Measurements from ENCODE around the gene FPGS. TPM values are rescaled to one million over a fixed set of nuclear protein-coding genes. Genes with fewer than 3 reads are reported as not detected.
"Not testable (repeated sequence)": the region's sequence is repeated elsewhere in the genome, so short reads cannot be mapped to it uniquely, and the experiment has no call there.

Gene FPGS, protein sequence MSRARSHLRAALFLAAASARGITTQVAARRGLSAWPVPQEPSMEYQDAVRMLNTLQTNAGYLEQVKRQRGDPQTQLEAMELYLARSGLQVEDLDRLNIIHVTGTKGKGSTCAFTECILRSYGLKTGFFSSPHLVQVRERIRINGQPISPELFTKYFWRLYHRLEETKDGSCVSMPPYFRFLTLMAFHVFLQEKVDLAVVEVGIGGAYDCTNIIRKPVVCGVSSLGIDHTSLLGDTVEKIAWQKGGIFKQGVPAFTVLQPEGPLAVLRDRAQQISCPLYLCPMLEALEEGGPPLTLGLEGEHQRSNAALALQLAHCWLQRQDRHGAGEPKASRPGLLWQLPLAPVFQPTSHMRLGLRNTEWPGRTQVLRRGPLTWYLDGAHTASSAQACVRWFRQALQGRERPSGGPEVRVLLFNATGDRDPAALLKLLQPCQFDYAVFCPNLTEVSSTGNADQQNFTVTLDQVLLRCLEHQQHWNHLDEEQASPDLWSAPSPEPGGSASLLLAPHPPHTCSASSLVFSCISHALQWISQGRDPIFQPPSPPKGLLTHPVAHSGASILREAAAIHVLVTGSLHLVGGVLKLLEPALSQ
- polyA plus RNA-seq (ENCODE audit: insufficient read length in 4 of 4), result 10 to 100 TPM; 41.5 to 46.2 (median 42.6) TPM

DNA sequence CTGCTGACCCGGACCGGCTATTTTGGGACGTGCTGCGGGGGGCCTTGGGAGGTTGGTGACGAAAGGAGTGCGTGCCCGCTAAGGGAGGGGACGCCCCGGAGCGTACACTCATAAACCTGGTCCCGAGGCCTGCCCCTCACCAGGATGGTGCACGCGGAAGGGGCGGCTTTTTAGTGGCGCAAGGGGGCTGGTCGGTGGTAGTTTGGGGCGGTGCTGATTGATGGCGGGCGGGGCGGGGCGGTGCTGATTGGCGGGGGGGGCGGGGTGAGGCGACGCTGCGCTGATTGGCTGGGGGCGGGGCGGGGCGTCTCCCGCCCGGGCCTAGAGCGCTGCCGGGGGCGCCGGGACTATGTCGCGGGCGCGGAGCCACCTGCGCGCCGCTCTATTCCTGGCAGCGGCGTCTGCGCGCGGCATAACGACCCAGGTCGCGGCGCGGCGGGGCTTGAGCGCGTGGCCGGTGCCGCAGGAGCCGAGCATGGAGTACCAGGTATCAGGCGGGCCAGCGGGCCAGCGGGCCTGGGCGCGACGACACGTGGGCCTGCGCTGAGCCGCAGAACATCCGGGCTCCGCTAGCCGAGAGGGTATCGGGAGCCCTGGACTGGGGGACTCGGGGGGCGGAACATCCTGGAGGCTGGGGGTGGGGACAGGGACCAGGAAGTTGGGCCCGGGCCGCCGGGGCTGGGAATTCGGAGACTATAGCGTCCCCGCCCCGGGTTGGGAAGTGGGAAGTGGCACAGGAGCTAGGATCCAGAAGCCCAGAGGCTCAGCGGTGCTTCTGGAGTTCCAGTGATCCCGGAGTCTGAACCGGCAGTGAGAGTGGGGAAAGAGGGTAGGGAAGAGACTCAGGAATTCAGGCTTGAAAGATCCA is at the start of gene FPGS:
Gene FPGS, plus strand, starts transcription at position 307 of the 868 bp plus-strand sequence. Its CDS starts 43 bp downstream, at position 350.
- DNase-seq (ENCODE audit: low read depth in 4 of 4, low spot score in 3 of 4), result peak in 3 of 4 donors; percentile 66 to 77 (median 70)

DNA sequence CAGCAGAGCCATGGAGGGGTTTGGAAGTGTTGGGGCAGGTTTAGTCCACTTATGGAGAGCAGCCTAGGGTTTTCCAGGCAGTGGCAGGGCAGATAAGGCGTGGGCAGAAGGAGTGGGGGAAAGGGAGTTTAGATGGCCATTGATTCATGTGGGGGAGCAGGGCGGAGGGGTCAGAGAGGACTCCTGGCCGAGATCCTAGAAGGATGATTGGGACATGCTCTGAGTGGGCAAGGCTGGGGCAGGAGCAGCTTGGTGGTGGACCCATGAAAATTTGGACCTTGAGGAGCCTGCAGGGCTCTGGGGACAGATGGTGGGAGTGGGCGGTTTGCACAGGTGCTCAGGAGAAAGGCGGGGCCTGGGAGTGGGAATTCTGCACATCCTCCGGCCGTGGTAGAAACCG is 49.5 kb upstream of the FPGS start:
- DNase-seq (ENCODE audit: low read depth in 4 of 4, low spot score in 3 of 4), result no peak

DNA sequence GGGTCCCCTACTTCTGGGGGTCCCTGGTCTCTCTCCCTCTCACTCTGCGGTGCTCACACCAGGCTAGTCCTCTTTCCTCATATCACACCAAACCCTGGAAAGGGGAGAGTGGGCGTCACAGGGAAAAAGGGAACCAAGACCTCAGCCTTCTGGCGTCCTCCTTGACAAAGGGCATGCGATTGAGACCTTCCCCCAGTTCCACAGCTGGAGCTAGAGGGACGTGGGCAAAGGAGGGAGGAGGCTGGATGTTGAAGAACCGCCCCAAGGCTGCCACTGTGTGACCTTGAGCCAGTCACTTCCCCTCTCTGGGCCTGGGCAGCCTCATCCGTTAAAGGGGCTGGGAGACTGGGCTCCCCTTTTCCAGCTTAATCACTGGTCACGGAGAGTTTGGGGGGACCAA is 49.1 kb upstream of the FPGS start:
- DNase-seq (ENCODE audit: low read depth in 4 of 4, low spot score in 3 of 4), result no peak

DNA sequence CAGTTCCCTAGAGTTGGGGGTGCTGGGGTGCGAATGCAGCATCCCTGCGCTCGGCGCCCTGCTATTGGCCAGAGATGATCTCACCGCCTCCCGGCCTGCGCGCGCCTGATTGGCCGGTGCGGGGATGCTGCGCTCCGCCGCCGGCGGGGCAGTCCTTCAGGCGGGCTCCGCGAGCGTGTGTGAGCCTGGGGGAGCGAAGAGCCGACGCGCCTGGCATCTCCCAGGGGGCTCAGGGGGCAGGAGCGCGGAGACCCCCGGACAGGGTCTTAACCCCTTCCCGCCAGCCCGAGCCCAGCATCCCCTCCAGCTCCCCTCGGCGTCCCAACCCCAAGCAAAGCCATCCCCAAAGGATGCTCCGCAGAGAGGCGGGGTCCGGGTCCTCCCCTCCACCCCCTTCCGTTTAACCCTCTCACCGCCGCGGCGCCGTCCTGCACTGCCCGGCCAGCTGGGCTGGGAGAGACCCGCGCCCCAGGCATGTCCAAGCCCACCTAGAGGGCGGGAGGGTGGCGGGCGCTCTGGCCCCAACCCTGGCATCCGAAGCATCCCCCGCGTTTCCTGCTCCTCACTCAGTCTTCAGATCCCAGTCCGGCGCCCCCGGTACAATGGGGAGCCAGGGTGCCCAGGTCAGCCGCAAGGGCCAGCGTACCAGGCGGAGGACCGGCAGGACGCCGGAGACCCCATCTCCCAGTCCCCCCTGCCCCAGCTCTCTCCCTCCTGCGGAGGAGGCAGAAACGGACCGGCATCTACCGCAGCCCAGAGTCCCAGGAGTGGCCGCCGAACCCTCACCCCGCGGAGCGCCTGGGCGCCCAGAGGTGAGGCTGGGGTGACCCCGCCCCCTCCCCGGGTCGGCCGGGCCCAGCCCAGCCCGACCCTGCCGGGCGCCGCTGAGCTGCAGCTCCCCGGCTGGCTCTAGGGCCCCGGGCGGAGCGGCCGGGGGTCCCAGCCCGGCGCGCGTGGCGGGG is 48.3 kb upstream of the FPGS start:
- DNase-seq (ENCODE audit: low read depth in 4 of 4, low spot score in 3 of 4), result no peak

DNA sequence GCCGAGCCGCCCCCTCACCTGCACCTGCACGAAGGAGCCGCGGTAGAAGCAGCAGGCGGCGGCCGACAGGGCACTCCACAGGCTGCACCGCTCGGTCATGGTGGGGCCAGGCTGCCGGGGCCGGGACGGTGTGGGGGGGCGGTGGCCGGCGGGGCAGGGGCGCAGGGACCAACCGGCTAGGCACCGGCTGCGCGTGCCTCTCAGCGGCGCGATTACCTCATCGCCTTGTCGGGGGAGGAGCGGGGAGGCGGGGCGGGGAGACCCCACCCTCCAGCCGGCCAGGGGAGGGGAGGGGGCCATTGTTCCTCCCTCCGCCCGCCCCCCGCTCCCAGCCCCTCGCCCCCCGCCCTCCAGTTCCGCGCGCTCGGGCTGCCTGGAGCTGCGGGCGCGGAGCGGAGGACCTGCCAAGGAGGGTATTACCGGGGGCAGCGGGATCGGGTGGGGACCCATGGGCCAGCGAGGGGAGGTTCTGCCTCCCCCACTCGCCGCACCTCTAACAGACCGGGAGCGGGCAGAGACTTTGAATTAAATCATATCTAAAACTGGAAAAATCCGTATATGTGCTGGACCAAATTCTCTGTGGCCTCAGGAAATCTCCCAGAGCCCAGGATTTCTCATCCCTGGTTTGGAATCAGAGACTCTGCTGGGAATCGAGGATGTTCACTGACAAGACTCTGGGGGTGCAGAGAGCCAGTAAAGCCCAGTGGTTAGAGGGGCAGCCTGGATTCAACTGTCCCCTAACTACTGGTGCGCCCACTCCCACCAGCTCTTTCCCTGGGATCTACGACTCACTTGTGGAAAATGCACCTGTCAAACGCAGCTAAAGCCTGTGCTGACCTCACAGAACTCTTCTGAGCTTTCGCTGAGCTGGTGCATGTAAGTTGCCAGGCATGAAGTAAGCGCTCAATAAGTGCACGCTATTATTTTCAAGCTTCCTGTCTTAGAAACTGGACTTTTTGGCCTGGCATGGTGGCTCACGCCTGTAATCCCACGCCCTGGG is 47.3 kb upstream of the FPGS start:
- no peak for DNase-seq (ENCODE audit: low read depth in 4 of 4, low spot score in 3 of 4)

DNA sequence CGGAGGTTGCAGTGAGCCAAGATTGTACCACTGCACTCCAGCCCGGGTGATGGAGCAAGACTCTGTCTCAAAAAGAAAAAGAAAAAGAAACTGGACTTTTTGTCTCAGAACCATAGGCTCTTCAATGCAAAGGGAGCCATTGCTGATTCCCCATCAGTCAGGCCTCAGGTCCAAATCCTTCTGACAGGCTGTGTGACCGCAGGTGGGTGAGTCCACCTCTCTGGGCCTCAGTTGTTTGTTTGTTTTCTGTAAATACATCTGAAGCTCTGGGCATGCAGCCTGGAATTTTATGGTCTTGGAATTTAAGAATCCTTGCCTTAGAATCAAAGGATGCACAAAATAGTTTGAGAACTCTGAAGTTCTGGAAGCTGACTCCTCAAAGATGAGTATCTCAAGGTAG is 46.4 kb upstream of the FPGS start:
- DNase-seq (ENCODE audit: low read depth in 4 of 4, low spot score in 3 of 4), result no peak

DNA sequence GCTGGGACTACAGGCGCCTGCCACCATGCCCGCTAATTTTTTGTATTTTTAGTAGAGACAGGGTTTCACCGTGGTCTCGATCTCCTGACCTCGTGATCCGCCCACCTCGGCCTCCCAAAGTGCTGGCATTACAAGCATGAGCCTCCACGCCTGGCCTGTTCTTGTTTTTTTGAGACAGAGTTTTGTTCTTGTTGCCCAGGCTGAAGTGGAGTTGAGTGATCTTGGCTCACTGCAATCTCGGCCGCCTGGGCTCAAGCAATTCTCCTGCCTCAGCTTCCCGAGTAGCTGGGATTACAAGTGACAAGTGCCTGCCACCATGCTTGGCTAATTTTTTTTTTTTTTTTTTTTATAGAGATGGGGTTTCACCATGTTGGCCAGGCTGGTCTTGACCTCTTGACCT is 45.9 kb upstream of the FPGS start:
- DNase-seq (ENCODE audit: low read depth in 4 of 4, low spot score in 3 of 4), result not testable (repeated sequence)

DNA sequence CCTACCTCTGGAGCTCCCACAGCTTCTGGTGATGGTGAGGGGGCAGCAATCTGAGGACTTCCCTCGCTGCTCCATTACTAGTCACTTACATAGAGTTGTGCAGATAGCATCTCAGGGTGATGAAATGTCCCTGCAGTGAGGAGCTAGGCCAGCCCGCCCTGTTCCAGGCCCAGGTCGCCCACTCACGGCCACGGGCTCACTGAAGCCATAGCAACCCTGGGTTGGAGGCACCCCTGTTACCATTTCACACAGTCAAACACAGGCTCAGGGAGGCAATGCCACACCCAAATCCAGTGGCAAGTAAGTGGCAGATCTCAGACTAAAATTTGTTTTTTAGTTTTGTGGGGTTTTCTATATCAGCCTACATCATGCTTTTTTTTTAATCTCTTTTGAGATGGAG is 43.8 kb upstream of the FPGS start:
- DNase-seq (ENCODE audit: low read depth in 4 of 4, low spot score in 3 of 4), result no peak

DNA sequence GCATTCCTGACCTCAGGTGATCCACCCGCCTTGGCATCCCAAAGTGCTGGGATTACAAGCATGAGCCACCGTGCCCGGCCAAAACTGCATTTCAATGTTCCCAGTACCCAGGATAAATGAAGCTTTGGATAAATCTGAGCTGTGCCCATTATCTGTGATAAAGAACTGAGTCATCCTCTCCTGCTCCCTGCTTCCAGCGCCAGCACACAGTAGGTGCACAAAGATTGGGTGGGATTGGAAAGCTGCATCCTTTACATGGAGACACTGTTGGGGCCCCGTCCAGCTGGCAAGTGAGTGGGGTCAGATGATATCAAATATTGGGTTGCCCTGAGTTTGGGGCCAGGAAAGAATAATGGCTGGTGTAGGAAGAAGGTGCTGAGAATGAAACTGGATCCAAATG is 41.6 kb upstream of the FPGS start:
- DNase-seq (ENCODE audit: low read depth in 4 of 4, low spot score in 3 of 4), result no peak

DNA sequence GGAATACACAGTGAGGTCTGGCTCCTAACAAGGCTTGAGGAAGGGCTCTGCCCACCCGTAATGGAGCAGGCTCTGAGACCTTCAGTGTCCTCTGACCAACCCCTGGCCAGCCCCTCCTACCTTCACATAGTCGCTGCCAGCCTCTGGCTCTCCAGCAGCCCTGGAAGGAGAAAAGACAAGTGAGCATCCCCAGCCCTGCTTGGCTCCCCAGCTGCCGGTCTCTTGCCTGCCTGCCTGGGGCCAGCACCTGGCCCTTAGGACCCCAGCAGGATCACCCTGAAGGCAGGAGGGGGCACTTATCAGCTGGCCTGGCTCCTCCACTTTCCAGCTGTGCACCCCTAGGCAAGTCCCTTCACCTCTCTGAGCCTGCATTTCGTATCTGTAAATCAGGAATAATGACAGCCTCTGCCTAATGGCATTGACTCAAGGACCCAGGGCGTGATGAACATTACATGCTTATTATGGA is 41.2 kb upstream of the FPGS start:
- DNase-seq (ENCODE audit: low read depth in 4 of 4, low spot score in 3 of 4), result no peak

DNA sequence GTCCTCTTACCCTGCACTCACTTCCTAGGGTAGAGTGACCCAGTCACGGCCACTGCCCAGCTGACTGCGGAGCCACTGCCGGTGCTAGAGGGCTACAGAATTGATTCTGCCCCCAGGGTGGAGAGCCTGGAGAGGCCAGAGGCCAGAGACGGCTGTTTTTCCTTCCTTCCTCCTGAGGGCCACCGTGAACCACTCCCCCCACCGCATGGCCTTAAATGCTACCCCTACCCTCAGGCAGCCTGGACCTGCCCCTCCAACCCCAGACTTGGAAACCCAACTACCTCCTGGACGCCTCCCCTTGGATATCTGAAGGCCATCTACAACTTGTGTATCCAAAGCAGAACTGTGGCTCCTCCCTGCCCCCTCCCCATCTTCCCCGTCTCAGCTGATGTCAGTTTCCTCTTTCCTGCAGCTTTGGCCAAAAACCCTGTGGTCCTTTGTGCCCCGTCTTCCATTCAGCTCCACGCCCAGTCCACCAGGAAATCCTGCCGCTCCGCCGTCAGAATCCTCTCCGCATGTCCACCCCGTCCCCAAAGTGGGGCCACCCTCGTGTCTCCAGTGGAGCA is 40.5 kb upstream of the FPGS start:
- no peak for DNase-seq (ENCODE audit: low read depth in 4 of 4, low spot score in 3 of 4)

DNA sequence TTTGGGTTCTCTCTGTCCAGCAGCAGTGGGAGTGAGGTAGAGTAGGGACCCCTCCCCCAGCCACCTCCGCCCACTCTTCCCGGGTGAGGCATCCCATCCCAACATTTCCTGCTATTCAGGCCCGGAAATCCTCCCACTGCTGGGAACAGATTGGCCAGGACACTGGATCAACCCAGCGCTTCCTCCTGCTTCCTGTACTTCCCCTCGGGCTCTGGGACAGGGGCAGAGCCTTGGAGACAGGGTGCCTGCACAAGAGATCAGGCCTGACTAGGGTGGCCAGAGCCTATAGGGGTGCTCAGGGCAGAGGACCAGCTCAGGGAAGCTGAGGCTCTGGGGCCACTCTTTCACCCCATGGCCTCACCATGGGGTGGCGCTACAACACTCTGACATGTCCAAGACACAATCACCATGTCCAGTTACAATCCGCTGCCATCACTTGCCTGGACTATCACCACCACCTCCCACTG is 38.7 kb upstream of the FPGS start:
- no peak for DNase-seq (ENCODE audit: low read depth in 4 of 4, low spot score in 3 of 4)

DNA sequence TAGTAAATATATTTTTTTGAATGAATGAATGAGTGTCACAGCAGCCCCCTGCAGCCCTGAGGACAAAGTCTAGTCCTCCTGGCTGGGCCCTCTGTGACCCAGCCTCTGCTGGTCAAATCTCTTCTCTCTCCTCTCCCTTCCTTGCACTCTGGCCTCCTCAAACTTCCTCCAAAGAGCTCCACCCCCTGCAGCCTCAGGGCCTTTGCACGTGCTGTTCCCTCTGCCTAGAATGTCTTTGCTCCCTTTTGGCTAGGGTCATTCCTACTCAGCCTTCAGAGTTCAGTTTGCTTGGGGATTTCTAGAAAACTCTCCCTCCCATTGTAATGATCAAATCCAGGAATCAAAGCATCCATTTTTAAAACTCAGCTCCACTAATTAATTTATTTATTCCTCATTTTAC is 37.3 kb upstream of the FPGS start:
- no peak for DNase-seq (ENCODE audit: low read depth in 4 of 4, low spot score in 3 of 4)

DNA sequence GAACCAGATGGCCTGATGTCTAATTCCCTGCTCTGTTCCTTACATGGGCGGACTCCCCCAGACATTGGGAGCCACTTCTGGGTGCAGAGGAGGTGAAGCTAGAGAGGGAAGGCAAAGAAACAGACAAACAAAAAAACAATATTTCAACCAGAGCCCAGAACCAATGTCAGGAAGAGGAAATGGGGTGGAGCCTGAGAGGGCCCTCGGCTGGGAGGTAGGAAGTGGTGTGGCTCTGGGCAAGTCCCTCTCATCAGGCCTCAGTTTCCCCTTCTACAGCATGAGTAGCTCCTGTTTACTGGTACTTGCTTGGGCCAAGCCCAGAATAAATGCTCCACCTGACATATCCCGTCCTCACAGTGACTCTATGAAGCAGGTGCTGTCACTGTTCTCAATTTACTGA is 35.3 kb upstream of the FPGS start:
- no peak for DNase-seq (ENCODE audit: low read depth in 4 of 4, low spot score in 3 of 4)

DNA sequence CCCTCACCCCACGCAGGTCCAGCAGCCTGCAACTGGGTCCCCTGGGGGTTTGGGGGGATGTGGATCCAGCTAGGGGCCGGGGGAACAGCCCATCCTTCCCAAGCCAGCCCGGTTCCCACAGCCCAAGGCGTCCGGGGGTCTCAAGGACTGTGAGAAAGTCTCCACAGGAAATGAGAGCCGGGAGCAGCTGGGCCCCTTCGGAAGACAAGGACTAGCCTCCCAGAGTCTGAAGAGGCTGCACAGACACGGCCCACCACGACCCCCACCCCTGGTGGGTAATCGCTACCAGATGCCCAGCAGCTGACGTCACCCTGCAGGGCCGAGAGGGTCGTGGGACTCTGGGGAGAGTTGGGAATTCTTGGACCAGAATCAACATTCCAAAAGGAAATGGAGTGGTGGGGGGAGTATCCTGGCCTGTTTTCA is 34.8 kb upstream of the FPGS start:
- peak in 1 of 4 donors; percentile 45 for DNase-seq (ENCODE audit: low read depth in 4 of 4, low spot score in 3 of 4)

DNA sequence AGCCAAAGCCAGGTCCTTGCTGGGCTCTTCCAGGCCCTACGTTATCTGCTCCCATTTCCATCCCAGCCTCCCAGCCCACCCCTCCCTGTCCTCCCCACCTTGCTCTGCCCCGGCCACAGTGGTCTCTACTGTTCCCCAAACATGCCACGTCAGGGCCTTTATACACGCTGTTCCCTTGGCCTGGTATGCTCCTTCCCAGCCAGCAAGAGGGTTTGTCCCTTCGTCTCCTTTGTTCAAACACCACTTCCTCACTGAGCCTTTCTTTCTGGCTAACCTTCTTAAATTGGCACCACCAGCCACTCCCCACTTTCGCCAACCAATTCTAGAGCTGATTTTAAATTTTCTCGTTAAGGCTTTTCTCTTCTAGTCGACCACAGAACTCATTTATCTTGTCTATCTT is 34.0 kb upstream of the FPGS start:
- no peak for DNase-seq (ENCODE audit: low read depth in 4 of 4, low spot score in 3 of 4)

DNA sequence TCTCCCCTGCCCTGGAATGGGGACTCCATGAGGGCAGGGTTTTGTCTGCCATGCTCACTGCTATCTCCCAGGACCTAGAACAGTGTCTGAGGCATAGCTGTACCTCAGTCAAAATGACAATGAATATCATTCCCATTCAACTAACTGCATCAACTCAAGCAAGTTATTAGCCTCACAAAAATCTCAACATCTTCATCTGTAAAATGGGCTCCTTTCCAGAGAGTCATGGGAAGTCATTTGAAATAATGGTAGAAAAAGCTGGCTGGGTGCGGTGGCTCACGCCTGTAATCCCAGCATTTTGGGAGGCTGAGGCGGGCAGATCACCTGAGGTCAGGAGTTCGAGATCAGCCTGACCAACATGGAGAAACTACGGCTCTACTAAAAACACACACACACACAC is 33.6 kb upstream of the FPGS start:
- DNase-seq (ENCODE audit: low read depth in 4 of 4, low spot score in 3 of 4), result no peak

DNA sequence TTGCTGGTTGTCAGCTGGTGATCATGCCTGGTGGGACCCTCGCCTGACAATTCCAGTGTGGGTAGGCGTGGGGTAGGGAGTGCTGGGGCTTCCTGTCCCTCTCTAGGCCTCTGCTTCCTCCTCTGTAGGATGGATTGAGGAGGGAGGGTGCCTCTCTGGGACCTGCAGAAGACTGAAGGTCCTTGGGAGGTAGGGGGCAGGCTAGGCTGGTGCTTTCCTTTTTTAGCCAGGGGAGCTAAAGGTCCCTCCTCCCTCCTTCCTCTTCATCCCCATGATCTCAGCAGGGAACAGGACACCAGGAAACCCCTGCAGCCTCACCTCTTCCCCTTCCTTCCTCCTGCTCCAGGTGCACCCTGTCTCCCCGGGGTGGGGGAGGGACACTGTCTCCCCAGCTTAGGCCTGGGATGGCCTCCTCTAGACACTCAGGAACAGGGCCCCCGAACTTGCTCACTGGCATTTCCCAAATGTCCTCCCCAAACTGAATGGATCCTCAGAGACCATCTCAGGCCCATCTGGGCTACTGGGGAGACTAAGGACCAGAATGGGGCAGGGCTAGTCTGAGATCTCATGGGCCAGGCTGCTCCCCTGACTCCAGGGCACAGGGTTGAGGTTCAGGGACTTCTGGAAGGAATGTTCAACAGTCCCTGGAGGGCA is 32.6 kb upstream of the FPGS start:
- DNase-seq (ENCODE audit: low read depth in 4 of 4, low spot score in 3 of 4), result no peak
